GM12875 (cell line): ENCODE results near the gene ATG9A.

Experiments used
- H3K4me3 ChIP-seq: one replicate; pipeline ENCODE4 v1.5.1; 2011; ENCODE audit warnings: low read depth, low read length, control low read depth
- TF ChIP-seq, protein P1 (sequence below): IDR thresholded peaks from 2 replicates; pipeline ENCODE4 v1.5.1; 2011; ENCODE audit warnings: low read depth, mild to moderate bottlenecking, control low read depth, inconsistent platforms, low read length, moderate library complexity, borderline replicate concordance; ENCODE audit not compliant: insufficient read depth

The ATG9A gene

GRCh38 chr2:219251656-219252055 is 22.2 kb upstream of the ATG9A start:
- no peak overlapping the region for H3K4me3 ChIP-seq
- TF ChIP-seq, protein P1, sequence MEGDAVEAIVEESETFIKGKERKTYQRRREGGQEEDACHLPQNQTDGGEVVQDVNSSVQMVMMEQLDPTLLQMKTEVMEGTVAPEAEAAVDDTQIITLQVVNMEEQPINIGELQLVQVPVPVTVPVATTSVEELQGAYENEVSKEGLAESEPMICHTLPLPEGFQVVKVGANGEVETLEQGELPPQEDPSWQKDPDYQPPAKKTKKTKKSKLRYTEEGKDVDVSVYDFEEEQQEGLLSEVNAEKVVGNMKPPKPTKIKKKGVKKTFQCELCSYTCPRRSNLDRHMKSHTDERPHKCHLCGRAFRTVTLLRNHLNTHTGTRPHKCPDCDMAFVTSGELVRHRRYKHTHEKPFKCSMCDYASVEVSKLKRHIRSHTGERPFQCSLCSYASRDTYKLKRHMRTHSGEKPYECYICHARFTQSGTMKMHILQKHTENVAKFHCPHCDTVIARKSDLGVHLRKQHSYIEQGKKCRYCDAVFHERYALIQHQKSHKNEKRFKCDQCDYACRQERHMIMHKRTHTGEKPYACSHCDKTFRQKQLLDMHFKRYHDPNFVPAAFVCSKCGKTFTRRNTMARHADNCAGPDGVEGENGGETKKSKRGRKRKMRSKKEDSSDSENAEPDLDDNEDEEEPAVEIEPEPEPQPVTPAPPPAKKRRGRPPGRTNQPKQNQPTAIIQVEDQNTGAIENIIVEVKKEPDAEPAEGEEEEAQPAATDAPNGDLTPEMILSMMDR, result no peak

DNA sequence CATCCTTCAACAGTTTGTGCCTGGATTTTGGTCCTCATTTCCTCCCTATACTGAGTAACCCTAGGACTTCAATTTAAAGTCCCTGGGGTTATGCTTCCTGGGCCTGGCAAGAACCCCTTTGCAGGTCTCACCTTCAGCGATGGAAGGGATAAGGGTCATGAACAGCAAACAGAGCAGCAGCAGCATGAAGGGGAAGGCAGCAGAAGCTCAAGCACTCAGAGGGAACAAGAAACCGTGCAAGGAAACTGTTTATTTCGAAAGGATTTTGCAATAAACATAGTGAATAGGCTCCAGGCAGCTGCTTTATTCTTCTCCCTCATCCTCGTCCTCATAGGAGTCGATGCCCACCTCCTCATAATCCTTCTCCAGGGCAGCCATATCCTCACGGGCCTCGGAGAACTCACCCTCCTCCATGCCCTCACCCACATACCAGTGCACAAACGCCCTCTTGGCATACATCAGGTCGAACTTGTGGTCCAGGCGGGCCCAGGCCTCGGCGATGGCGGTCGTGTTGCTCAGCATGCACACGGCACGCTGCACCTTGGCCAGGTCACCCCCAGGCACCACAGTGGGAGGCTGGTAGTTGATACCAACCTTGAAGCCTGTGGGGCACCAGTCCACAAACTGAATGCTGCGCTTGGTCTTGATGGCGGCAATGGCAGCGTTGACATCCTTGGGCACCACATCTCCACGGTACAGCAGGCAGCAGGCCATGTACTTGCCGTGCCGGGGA is 20.8 kb upstream of the ATG9A start:
- TF ChIP-seq, protein P1, result no peak
- no peak overlapping the region for H3K4me3 ChIP-seq

- TF ChIP-seq, protein P1, result no peak
- H3K4me3 ChIP-seq, result no peak overlapping the region
Observed at GRCh38 chr2:219249203-219249980, 20.0 kb upstream of the ATG9A start.

- H3K4me3 ChIP-seq, result no peak overlapping the region
- TF ChIP-seq, protein P1, result no peak
Observed at GRCh38 chr2:219248845-219249202, 19.4 kb upstream of the ATG9A start.

GRCh38 chr2:219247678-219248642 is 18.5 kb upstream of the ATG9A start:
- no peak overlapping the region for H3K4me3 ChIP-seq
- TF ChIP-seq, protein P1, result no peak

DNA sequence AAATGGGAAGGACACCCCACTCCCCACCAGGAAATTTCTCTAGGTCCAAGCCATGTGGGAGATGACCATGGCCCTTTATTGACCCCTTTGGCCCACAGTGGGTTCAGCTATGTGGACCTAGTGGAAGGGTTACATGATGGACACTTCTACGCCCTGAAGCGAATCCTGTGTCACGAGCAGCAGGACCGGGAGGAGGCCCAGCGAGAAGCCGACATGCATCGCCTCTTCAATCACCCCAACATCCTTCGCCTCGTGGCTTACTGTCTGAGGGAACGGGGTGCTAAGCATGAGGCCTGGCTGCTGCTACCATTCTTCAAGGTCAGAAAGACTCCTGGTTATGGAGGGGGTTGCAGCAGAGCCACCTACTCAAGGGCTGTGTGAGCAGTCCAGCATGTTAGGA is 17.1 kb upstream of the ATG9A start:
- H3K4me3 ChIP-seq, result no peak overlapping the region
- TF ChIP-seq, protein P1, result no peak

DNA sequence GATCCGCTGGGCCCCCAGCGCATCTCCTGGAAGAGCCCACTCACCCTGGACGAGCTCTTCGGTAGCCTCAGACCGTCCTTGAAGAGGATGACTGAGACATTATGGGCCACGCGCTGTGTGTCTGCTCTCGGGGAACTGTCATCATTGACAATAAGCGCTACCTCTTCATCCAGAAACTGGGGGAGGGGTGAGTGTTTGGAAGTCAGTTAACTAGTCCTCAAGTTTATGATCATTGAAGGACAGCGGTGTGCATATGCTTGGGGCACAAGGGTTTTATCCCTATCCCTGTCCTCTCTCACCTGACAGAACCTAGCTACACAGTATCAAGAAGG is 16.4 kb upstream of the ATG9A start:
- TF ChIP-seq, protein P1, result no peak
- H3K4me3 ChIP-seq, result peak overlapping the region; percentile 54
